Endothelial cell of umbilical vein (primary cell): Measurements from ENCODE around the gene LEPROT.

ENCODE experiments used
- EZH2 ChIP-seq: IDR thresholded peaks from 2 replicates; pipeline ENCODE4 v1.6.1; 2012; ENCODE audit warnings: borderline replicate concordance, low read depth, mild to moderate bottlenecking, moderate library complexity, low read length, inconsistent platforms; ENCODE audit not compliant: severe bottlenecking
- FOS ChIP-seq: IDR thresholded peaks from 2 replicates; pipeline ENCODE4 v1.6.1; 2011; ENCODE audit warnings: mild to moderate bottlenecking, low read length, moderate library complexity, borderline replicate concordance; ENCODE audit not compliant: insufficient read depth
- GATA2 ChIP-seq: IDR thresholded peaks from 2 replicates; pipeline ENCODE4 v1.7.0; 2011; ENCODE audit warnings: low read depth, mild to moderate bottlenecking, moderate library complexity, mixed read lengths, low read length; ENCODE audit not compliant: insufficient read length, insufficient read depth
- MYC ChIP-seq: IDR thresholded peaks from one replicate; pipeline ENCODE4 v1.6.1; 2011; ENCODE audit warnings: mild to moderate bottlenecking, low read depth, low read length
- POLR2A ChIP-seq: IDR thresholded peaks from 2 replicates; pipeline ENCODE4 v1.6.1; 2012; ENCODE audit warnings: low read depth, mild to moderate bottlenecking, control low read depth, low read length
- POLR2AphosphoS5 ChIP-seq: IDR thresholded peaks from 2 replicates; pipeline ENCODE4 v1.6.1; 2012; ENCODE audit warnings: low read depth, mild to moderate bottlenecking, control low read depth, low read length, moderate library complexity; ENCODE audit not compliant: insufficient read depth
- TF ChIP-seq, protein P1 (sequence below), 2 donors: IDR thresholded peaks; 1 replicate in 1 of 2; 2 replicates in 1 of 2; pipeline ENCODE4 v1.5.1; 2011; ENCODE audit warnings: low read length in 2 of 2, mild to moderate bottlenecking in 2 of 2, moderate library complexity in 2 of 2, control low read depth in 1 of 2, inconsistent platforms in 1 of 2, low read depth in 1 of 2; ENCODE audit not compliant: insufficient read depth in 1 of 2; ENCODE audit errors: extremely low read depth in 1 of 2
- TF ChIP-seq, protein P2 (sequence below): IDR thresholded peaks from 2 replicates; pipeline ENCODE4 v1.6.1; 2011; ENCODE audit not compliant: insufficient read depth, insufficient read length

DNA sequence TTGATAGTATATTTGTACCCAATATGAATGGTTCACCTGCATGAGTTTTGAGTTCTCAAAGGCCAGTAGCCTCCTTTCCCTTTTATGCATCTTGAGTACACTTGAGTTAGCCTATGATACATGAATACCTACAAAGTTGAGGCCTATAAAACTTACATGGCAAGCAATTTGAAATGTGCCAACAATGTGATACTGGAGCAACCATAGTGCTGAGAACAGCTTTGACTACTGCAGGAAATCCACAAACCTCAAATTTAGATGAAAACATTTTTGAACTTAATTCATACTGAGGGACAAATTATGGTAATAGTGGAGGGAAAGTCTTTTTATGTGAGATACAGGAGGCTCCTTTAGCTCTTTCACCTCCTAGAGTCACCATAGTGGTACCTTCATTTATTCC is 37.4 kb downstream of the LEPROT start:
- TF ChIP-seq, protein P1, sequence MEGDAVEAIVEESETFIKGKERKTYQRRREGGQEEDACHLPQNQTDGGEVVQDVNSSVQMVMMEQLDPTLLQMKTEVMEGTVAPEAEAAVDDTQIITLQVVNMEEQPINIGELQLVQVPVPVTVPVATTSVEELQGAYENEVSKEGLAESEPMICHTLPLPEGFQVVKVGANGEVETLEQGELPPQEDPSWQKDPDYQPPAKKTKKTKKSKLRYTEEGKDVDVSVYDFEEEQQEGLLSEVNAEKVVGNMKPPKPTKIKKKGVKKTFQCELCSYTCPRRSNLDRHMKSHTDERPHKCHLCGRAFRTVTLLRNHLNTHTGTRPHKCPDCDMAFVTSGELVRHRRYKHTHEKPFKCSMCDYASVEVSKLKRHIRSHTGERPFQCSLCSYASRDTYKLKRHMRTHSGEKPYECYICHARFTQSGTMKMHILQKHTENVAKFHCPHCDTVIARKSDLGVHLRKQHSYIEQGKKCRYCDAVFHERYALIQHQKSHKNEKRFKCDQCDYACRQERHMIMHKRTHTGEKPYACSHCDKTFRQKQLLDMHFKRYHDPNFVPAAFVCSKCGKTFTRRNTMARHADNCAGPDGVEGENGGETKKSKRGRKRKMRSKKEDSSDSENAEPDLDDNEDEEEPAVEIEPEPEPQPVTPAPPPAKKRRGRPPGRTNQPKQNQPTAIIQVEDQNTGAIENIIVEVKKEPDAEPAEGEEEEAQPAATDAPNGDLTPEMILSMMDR (IDR thresholded peaks at IDR 0.05; ENCODE audit: extremely low read depth in 1 of 2, insufficient read depth in 1 of 2, low read depth in 1 of 2, low read length in 2 of 2) = no peak
- no peak for TF ChIP-seq FOS
- TF ChIP-seq POLR2AphosphoS5 = no peak
- no peak for TF ChIP-seq POLR2A
- TF ChIP-seq EZH2 = no peak
- TF ChIP-seq, protein P2, sequence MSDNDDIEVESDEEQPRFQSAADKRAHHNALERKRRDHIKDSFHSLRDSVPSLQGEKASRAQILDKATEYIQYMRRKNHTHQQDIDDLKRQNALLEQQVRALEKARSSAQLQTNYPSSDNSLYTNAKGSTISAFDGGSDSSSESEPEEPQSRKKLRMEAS = no peak
- TF ChIP-seq GATA2 = no peak
- TF ChIP-seq MYC = no peak
